Keratinocyte (primary cell): Measurements from ENCODE around the gene CDCA4. TPM values are rescaled to one million over a fixed set of nuclear protein-coding genes. Genes with fewer than 3 reads are reported as not detected.
A peak's percentile ranks its signal among the peaks of the same experiment; 100 is the strongest.

ENCODE experiments used
- DNase-seq: peaks from one replicate; pipeline ENCODE4 v3.0.0-alpha.2; 2011; ENCODE audit warnings: low read depth, missing footprints, low spot score
- FAIRE-seq: peaks from 2 replicates; lab custom pipeline; 2011; peaks lifted over from hg19 to GRCh38; lab: Jason Lieb, UNC
- H2AFZ ChIP-seq: 2 replicates; pipeline ENCODE4 v1.6.0; 2012; ENCODE audit warnings: low read length, control low read depth, inconsistent platforms; ENCODE audit not compliant: control insufficient read depth
- H3K27ac ChIP-seq: 2 replicates; pipeline ENCODE4 v1.5.1; 2011; ENCODE audit warnings: low read length; ENCODE audit not compliant: control insufficient read depth, insufficient read depth
- H3K27me3 ChIP-seq: 3 replicates; pipeline ENCODE4 v1.6.0; 2011; ENCODE audit warnings: low read length; ENCODE audit not compliant: control insufficient read depth, insufficient read depth; ENCODE audit errors: extremely low read depth
- H3K36me3 ChIP-seq, 2 experiments: 2 replicates in 1 of 2; 3 replicates in 1 of 2; pipeline ENCODE4 v1.5.1; 2011; ENCODE audit warnings: low read length in 2 of 2, mild to moderate bottlenecking in 1 of 2; ENCODE audit not compliant: control insufficient read depth in 2 of 2, insufficient read depth in 2 of 2; ENCODE audit errors: extremely low read depth in 1 of 2
- H3K4me1 ChIP-seq: 3 replicates; pipeline ENCODE4 v1.5.1; 2011; ENCODE audit warnings: low read length; ENCODE audit not compliant: control insufficient read depth, insufficient read depth; ENCODE audit errors: extremely low read depth
- H3K4me2 ChIP-seq: 3 replicates; pipeline ENCODE4 v1.6.0; 2011; ENCODE audit warnings: low read depth, low read length; ENCODE audit not compliant: control insufficient read depth, insufficient read depth; ENCODE audit errors: extremely low read depth
- H3K4me3 ChIP-seq, 3 experiments: fragments of 200-600 bp in 1 of 3; sonication (generic) in 1 of 3; 2 replicates in 2 of 3; 3 replicates in 1 of 3; pipeline ENCODE4 v1.5.1; 2011 to 2016; ENCODE audit warnings: low read length in 3 of 3, mild to moderate bottlenecking in 3 of 3, control low read depth in 2 of 3, inconsistent platforms in 1 of 3, low read depth in 1 of 3, mixed read lengths in 1 of 3, mixed run types in 1 of 3, moderate library complexity in 1 of 3; ENCODE audit not compliant: control insufficient read depth in 2 of 3, insufficient read depth in 2 of 3; ENCODE audit errors: extremely low read depth in 1 of 3
- H3K79me2 ChIP-seq: 2 replicates; pipeline ENCODE4 v1.6.0; 2012; ENCODE audit warnings: low read length; ENCODE audit not compliant: control insufficient read depth, insufficient read depth
- H3K9ac ChIP-seq: 3 replicates; pipeline ENCODE4 v1.6.0; 2011; ENCODE audit warnings: low read length; ENCODE audit not compliant: control insufficient read depth, insufficient read depth; ENCODE audit errors: extremely low read depth
- H3K9me1 ChIP-seq: 3 replicates; pipeline ENCODE4 v1.6.0; 2011; ENCODE audit warnings: low read length; ENCODE audit not compliant: control insufficient read depth, insufficient read depth; ENCODE audit errors: extremely low read depth
- H3K9me3 ChIP-seq: 2 replicates; pipeline ENCODE4 v1.5.1; 2012; ENCODE audit warnings: low read depth, low read length; ENCODE audit not compliant: control insufficient read depth
- H4K20me1 ChIP-seq: 3 replicates; pipeline ENCODE4 v1.6.0; 2011; ENCODE audit warnings: low read length; ENCODE audit not compliant: control insufficient read depth, insufficient read depth; ENCODE audit errors: extremely low read depth
- CTCF ChIP-seq, 3 experiments: IDR thresholded peaks in 1 of 3; conservative IDR thresholded peaks in 1 of 3; optimal IDR thresholded peaks in 1 of 3; 2 replicates in 2 of 3; 3 replicates in 1 of 3; pipeline versions ENCODE3 to v1.5.1; 2011; ENCODE audit warnings: low read length in 3 of 3, mild to moderate bottlenecking in 3 of 3, moderate library complexity in 2 of 3, control low read depth in 1 of 3, inconsistent platforms in 1 of 3; ENCODE audit not compliant: insufficient read depth in 2 of 3; ENCODE audit errors: extremely low read depth in 1 of 3
- EZH2 ChIP-seq: IDR thresholded peaks from one replicate; pipeline ENCODE4 v1.6.1; 2012; ENCODE audit warnings: inconsistent platforms, mild to moderate bottlenecking, low read length, moderate library complexity
- dilution Hi-C: fragments of 300-500 bp; cut with MboI; formaldehyde crosslinking; loops from one replicate; pipeline ENCODE4 v1.7.0; 2020; ENCODE audit warnings: low sequenced_read_pairs; ENCODE audit not compliant: extremely low pct_ligation_motif_present
- polyA plus RNA-seq, 5 experiments: library from polyadenylated mRNA; depleted of rRNA in 3 of 5; stranded (reverse) in 3 of 5; stranded (forward) in 1 of 5; unstranded in 1 of 5; fragments of >200 nt; gene quantifications; 1 replicate in 1 of 5; 2 replicates in 3 of 5; 3 replicates in 1 of 5; pipeline versions ENCODE4 v1.2.1 to v1.2.3, GENCODE V29; 2011 to 2012; ENCODE audit warnings: missing spikeins in 2 of 5, low read depth in 1 of 5, low replicate concordance in 1 of 5

Gene CDCA4
- polyA plus RNA-seq, 1 donor (not counting 4 experiments of a cell fraction or from before 2014, with no cell fraction given), result 35.7 TPM

- no peak overlapping the region for H2AFZ ChIP-seq
- peaks cover 7% of the 10 kb centered on the region for H3K4me1 ChIP-seq
- no peak overlapping the region for H3K9ac ChIP-seq
- DNase-seq (no peak), FAIRE-seq (no peak)
- no peaks in the 10 kb centered on the region for H3K9me3 ChIP-seq
- no peak overlapping the region for H3K4me2 ChIP-seq
- TF ChIP-seq CTCF (optimal IDR thresholded peaks at IDR 0.05 in 1 of 3, IDR thresholded peaks at IDR 0.05 in 1 of 3, conservative IDR thresholded peaks at IDR 0.05 in 1 of 3; ENCODE audit: extremely low read depth in 1 of 3, insufficient read depth in 2 of 3, low read length in 3 of 3) (no peak), EZH2 (no peak)
- H3K79me2 ChIP-seq, result peaks cover 5% of the 10 kb centered on the region
- H3K27ac ChIP-seq, result no peak overlapping the region
- H3K27me3 ChIP-seq, result no peaks in the 10 kb centered on the region
- H3K36me3 ChIP-seq, result peaks cover 12 to 19% of the 10 kb centered on the region in 2 experiments
- dilution Hi-C loops, result no loop called here
- no peak overlapping the region for H3K4me3 ChIP-seq
- no peaks in the 10 kb centered on the region for H4K20me1 ChIP-seq
- H3K9me1 ChIP-seq, result no peaks in the 10 kb centered on the region
Measured at GRCh38 chr14:104989236-104989950, 31.5 kb downstream of the CDCA4 start.

- Histone ChIP-seq H3K9ac (peak overlapping the region; percentile 87), H3K9me3 (no peaks in the 10 kb centered on the region), H3K4me1 (peaks cover 16% of the 10 kb centered on the region), H3K4me3 (peak overlapping the region; percentile 74 to 89 (median 76)), H3K79me2 (peaks cover 5% of the 10 kb centered on the region), H3K27ac (no peak overlapping the region), H2AFZ (no peak overlapping the region), H4K20me1 (no peaks in the 10 kb centered on the region), H3K36me3 (peaks cover 4 to 7% of the 10 kb centered on the region in 2 experiments), H3K9me1 (no peaks in the 10 kb centered on the region), H3K27me3 (no peaks in the 10 kb centered on the region), H3K4me2 (peak overlapping the region; percentile 53)
- DNase-seq, result no peak
- no peak for FAIRE-seq
- TF ChIP-seq CTCF (optimal IDR thresholded peaks at IDR 0.05 in 1 of 3, IDR thresholded peaks at IDR 0.05 in 1 of 3, conservative IDR thresholded peaks at IDR 0.05 in 1 of 3; ENCODE audit: extremely low read depth in 1 of 3, insufficient read depth in 2 of 3, low read length in 3 of 3) (no peak), EZH2 (no peak)
- dilution Hi-C loops, result no loop called here
Measured at GRCh38 chr14:104986487-104987164, 34.3 kb downstream of the CDCA4 start.
